Gastroesophageal sphincter (tissue), 4 donors: ENCODE data around the gene APPBP2. TPM values are rescaled to one million over a fixed set of nuclear protein-coding genes. Genes with fewer than 3 reads are reported as not detected.
"Not testable (repeated sequence)": the region's sequence is repeated elsewhere in the genome, so short reads cannot be mapped to it uniquely, and the experiment has no call there.

Experiments used
- ATAC-seq: fragments of 150-250 bp; one replicate; pipeline ENCODE4 v1.9.1; 2016; ENCODE audit warnings: mild to moderate bottlenecking, moderate library complexity
- H3K27ac ChIP-seq, 4 donors: fragments of 200-600 bp; sonication (generic) in 3 of 4; 1 replicate in 3 of 4; 2 replicates in 1 of 4; pipeline ENCODE4 v1.5.1; 2016 to 2019
- H3K27me3 ChIP-seq: fragments of 200-600 bp; sonication (generic); one replicate; pipeline ENCODE4 v1.5.1; 2019
- H3K36me3 ChIP-seq, 2 donors: fragments of 200-600 bp; sonication (generic); one replicate each; pipeline ENCODE4 v1.5.1; 2019; ENCODE audit warnings: control low read depth in 1 of 2
- H3K4me1 ChIP-seq, 3 donors: fragments of 200-600 bp; sonication (generic); 1 replicate in 2 of 3; 2 replicates in 1 of 3; pipeline ENCODE4 v1.5.1; 2016 to 2019; ENCODE audit warnings: control low read depth in 2 of 3
- H3K4me3 ChIP-seq, 2 donors: fragments of 200-600 bp; sonication (generic); one replicate each; pipeline ENCODE4 v1.5.1; 2019; ENCODE audit warnings: mild to moderate bottlenecking in 1 of 2, moderate library complexity in 1 of 2
- H3K9me3 ChIP-seq, 3 donors: fragments of 200-600 bp; sonication (generic); one replicate each; pipeline ENCODE4 v1.5.1; 2017 to 2019; ENCODE audit warnings: control low read depth in 2 of 3
- EP300 ChIP-seq: sonication (generic); formaldehyde crosslinking; IDR thresholded peaks from one replicate; pipeline ENCODE4 v1.6.1; 2017; ENCODE audit warnings: antibody characterized with exemption, mild to moderate bottlenecking
- POLR2A ChIP-seq, 2 donors: fragments of 450-650 bp; IDR thresholded peaks; one replicate each; pipeline ENCODE4 v1.6.1; 2017; ENCODE audit warnings: antibody characterized with exemption in 2 of 2, mild to moderate bottlenecking in 2 of 2, moderate library complexity in 1 of 2
- POLR2AphosphoS5 ChIP-seq: sonication (generic); formaldehyde crosslinking; IDR thresholded peaks from one replicate; pipeline ENCODE4 v1.6.1; 2017; ENCODE audit warnings: antibody characterized with exemption
- WGBS, 2 donors: methylation state at CpG; one replicate each; pipeline ENCODE4 v1.1.5; 2018; ENCODE audit warnings: low coverage in 1 of 2; 5-methylcytosine and 5-hydroxymethylcytosine counted together
- total RNA-seq, 4 donors: library from RNA; depleted of rRNA; stranded (reverse); fragments of >200 nt; gene quantifications; one replicate each; pipeline ENCODE4 v1.1.0, GENCODE V29; 2016
- TF ChIP-seq, protein P1 (sequence below), 4 experiments: fragments of 200-600 bp in 2 of 4; fragments of 450-650 bp in 2 of 4; sonication (generic) in 1 of 4; IDR thresholded peaks; one replicate each; pipeline ENCODE4 v1.5.1; 2017 to 2019; ENCODE audit warnings: antibody characterized with exemption in 4 of 4, mild to moderate bottlenecking in 2 of 4, moderate library complexity in 2 of 4

The APPBP2 gene
- total RNA-seq, 4 donors from 2014 or later: 30.0 to 39.2 (median 34.4) TPM

DNA sequence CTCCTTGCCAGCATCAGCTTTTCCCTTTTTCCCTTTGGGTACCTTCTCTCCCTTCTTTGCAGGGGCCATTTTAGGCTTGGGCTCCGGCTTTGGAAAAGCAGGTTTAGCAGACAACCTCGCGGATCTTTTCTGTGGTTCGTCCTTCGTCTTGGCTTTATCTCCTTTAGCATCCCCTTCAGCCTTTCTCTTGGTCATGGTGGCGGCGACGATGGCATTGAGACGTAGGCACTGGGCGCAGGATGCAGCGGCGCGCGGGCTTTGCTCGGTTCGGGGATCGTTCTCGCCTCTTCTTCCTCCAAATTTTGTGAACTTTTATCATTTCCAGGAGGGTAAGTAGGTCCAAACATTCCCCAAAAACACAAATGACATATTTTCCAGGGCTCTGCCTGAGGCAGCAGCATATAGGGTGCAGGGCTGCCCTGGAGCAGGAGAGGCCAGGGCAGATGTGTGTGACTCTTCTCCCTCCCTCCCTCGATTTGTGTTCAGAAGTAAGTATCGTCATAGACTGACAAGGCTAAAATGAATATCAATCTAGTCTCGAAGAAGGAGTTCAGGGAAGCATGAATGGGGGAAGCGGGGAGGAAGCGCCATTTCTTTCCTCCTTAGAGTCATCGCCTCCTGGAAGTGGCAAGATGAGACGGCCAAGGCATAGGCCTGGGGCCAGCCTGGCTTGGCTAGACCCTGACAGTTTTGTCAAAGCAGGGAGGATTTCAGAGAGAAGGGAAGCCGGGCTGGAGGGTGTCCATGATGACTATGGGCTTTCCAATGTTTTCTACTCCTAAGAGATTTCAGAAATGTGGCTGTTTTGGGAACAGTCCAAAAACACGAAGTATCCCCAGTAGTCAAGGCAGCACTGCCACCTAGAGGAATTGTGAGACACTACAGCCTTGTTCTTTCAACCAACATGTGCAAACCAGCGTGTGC is 90.5 kb downstream of the APPBP2 start:
- Histone ChIP-seq H3K4me3 (no peak overlapping the region), H3K27ac (peak overlapping the region in 2 of 4 donors; percentile 41 to 42), H3K27me3 (no peaks in the 10 kb centered on the region), H3K4me1 (peaks cover 0 to 15% (median 0%) of the 10 kb centered on the region in 3 donors), H3K36me3 (no peaks in the 10 kb centered on the region), H3K9me3 (no peaks in the 10 kb centered on the region)
- TF ChIP-seq POLR2AphosphoS5: peak; percentile 86
- no peak for TF ChIP-seq POLR2A (IDR thresholded peaks at IDR 0.05)
- TF ChIP-seq EP300: no peak
- TF ChIP-seq, protein P1, sequence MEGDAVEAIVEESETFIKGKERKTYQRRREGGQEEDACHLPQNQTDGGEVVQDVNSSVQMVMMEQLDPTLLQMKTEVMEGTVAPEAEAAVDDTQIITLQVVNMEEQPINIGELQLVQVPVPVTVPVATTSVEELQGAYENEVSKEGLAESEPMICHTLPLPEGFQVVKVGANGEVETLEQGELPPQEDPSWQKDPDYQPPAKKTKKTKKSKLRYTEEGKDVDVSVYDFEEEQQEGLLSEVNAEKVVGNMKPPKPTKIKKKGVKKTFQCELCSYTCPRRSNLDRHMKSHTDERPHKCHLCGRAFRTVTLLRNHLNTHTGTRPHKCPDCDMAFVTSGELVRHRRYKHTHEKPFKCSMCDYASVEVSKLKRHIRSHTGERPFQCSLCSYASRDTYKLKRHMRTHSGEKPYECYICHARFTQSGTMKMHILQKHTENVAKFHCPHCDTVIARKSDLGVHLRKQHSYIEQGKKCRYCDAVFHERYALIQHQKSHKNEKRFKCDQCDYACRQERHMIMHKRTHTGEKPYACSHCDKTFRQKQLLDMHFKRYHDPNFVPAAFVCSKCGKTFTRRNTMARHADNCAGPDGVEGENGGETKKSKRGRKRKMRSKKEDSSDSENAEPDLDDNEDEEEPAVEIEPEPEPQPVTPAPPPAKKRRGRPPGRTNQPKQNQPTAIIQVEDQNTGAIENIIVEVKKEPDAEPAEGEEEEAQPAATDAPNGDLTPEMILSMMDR (IDR thresholded peaks at IDR 0.05): peak; percentile 81 to 98 (median 94)
- WGBS, 2 donors: 52 to 64% methylated on average over 6 to 19 of the region's 28 CpGs
- peak; percentile 93 for ATAC-seq

DNA sequence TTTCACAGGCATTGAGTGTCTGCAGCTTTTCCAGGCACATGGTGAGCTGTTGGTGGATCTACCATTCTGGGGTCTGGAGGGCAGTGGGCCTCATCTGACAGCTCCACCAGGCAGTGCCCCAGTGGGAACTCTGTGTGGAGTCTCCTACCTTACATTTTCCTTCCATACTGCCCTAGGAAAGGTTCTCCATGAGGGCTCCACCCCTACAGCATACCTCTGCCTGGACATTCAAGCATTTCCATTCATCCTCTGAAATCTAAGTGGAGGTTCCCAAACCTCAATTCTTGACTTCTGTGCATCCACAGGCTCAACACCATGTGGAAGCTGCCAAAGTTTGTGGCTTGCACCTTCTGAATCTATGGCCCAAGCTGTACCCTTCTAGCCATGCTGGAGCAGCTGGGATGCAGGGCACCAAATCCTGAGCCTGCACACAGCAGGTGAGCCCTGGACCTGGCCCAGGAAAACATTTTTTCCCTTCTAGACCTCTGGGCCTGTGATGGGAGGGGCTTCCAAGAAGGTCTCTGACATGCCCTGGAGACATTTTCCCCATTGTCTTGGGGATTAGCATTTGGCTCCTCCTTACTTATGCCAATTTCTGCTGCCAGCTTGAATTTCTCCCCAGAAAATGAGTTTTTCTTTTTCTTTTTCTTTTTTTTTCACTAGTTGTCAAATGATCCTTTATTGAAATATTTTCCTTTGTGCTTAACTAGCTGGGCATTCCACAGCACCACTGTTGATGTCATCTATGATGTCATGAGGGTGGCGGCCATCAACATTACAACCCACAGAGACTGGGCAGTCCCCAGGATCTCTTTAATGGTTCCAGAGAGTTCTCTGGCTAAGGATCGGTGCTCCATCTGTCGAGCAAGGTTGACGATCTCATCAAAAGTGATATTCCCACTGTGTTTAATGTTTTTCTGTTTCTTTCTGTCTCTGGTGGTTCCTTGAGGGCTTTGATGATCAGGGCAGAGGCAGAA is 92.7 kb downstream of the APPBP2 start:
- not testable (repeated sequence) for H3K27me3 ChIP-seq, H3K9me3 ChIP-seq, H3K36me3 ChIP-seq, H3K4me3 ChIP-seq, H3K27ac ChIP-seq, ATAC-seq
- peaks cover 0 to 10% (median 0%) of the 10 kb centered on the region in 3 donors for H3K4me1 ChIP-seq
- 79 to 81% methylated on average over 3 to 4 of the region's 4 CpGs for WGBS, 2 donors

DNA sequence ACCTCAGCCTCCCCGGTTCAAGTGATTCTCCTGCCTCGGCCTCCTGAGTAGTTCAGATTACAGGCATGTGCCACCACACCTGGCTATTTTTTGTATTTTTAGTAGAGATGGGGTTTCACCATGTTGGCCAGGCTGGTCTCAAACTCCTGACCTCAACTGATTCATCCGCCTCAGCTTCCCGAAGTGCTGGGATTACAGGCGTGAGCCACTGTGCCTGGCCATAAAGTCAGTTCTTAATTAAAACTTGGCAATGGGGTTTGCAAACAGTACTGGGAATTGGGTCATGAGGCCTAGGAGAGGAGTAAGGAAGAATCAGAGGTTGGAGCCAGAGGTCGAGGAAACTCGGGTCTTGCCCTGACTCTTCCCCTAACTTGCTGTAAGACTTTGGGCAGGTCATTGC is 95.5 kb downstream of the APPBP2 start:
- not testable (repeated sequence) for H3K36me3 ChIP-seq, ATAC-seq, H3K4me3 ChIP-seq, H3K27me3 ChIP-seq, H3K27ac ChIP-seq, H3K9me3 ChIP-seq, H3K4me1 ChIP-seq
- WGBS, 2 donors: 80 to 89% methylated on average over 2 to 6 of the region's 7 CpGs

DNA sequence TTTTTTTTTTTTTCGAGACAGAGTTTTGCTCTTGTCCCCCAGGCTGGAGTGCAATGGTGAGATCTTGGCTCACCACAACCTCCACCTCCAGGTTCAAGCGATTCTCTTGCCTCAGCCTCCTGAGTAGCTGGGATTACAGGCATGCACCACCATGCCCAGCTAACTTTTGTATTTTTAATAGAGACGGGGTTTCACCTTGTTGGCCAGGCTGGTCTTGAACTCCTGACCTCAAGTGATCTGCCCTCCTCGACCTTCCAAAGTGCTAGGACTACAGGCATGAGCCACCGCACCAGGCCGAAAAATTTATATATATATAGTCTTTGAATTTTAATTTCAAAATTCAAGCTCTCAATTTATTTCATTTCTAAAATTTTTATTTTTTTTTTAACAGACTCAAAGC is 97.6 kb downstream of the APPBP2 start:
- H3K9me3 ChIP-seq, H3K4me3 ChIP-seq, H3K4me1 ChIP-seq, H3K27ac ChIP-seq, ATAC-seq, H3K36me3 ChIP-seq, H3K27me3 ChIP-seq: not testable (repeated sequence)
- WGBS, 2 donors: 78 to 94% methylated on average over 3 to 5 of the region's 6 CpGs

DNA sequence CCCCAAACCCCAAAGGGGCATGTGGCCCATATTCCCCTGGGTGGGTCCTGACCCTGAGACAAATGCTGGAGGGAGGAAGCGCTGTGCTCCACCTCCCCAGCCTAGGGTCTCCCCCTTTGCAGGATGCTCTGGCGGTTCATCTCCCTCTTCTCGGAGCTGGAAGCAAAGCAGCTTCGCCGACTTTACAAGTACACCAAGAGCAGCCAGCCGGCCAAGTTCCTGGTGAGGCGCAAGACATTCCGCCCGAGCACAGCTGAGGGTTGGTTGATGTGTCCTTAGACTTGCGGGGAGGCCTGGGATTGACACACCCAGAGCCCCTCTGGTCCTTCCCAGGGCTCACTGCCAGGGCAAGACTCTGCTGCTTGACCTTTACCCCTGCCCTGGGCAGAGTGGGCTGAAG is 99.4 kb downstream of the APPBP2 start:
- Histone ChIP-seq H3K27me3 (no peaks in the 10 kb centered on the region), H3K36me3 (no peaks in the 10 kb centered on the region), H3K27ac (no peak overlapping the region), H3K4me3 (no peak overlapping the region), H3K4me1 (peaks cover 0 to 8% (median 0%) of the 10 kb centered on the region in 3 donors), H3K9me3 (no peaks in the 10 kb centered on the region)
- no peak for ATAC-seq
- WGBS, 2 donors: 80% methylated on average over 2 of the region's 10 CpGs; no CpG with 5 or more reads in 1 of the 2 donors
- TF ChIP-seq, protein P1 (IDR thresholded peaks at IDR 0.05): no peak
- TF ChIP-seq POLR2AphosphoS5 (no peak), POLR2A (IDR thresholded peaks at IDR 0.05) (no peak), EP300 (no peak)

DNA sequence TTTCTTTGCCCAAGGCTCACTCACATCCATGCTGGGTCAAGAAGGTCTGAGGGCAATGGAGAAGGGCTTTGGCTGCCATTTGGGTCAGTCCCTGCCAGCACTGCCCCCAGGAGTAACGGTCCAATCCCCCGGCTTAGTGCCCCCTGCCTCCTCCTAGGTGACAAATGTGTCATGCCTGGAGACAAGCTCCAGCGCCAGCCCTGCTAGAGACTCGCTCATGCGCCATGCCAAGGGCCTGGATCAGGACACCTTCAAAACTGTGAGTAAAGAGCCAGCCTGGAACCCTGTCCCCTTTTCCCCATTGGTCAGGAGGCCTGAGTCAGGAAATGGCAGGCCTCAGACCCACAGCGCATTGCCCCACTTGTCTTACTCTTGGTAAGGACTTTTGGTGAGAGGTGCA is 100.4 kb downstream of the APPBP2 start:
- Histone ChIP-seq H3K27ac (no peak overlapping the region), H3K9me3 (no peaks in the 10 kb centered on the region), H3K4me3 (no peak overlapping the region), H3K27me3 (no peaks in the 10 kb centered on the region), H3K36me3 (no peaks in the 10 kb centered on the region), H3K4me1 (peaks cover 0 to 17% (median 0%) of the 10 kb centered on the region in 3 donors)
- TF ChIP-seq POLR2A (IDR thresholded peaks at IDR 0.05) (no peak), EP300 (no peak), POLR2AphosphoS5 (no peak)
- TF ChIP-seq, protein P1 (IDR thresholded peaks at IDR 0.05): no peak
- no CpG with 5 or more reads among the region's 6 CpGs for WGBS, 2 donors
- ATAC-seq: no peak
